Femur (tissue), 1 donor: ENCODE data around the gene TGFBR1.
A peak's percentile ranks its signal among the peaks of the same experiment; 100 is the strongest.
"Not testable (repeated sequence)": the region's sequence is repeated elsewhere in the genome, so short reads cannot be mapped to it uniquely, and the experiment has no call there.

Experiments used
- DNase-seq: peaks from one replicate; pipeline ENCODE4 v3.0.0-alpha.2; 2017

The TGFBR1 gene

GRCh38 chr9:99076483-99077171 is 28.3 kb upstream of the TGFBR1 start:
- no peak for DNase-seq

GRCh38 chr9:99078717-99079116 is 26.2 kb upstream of the TGFBR1 start:
- DNase-seq: no peak

DNA sequence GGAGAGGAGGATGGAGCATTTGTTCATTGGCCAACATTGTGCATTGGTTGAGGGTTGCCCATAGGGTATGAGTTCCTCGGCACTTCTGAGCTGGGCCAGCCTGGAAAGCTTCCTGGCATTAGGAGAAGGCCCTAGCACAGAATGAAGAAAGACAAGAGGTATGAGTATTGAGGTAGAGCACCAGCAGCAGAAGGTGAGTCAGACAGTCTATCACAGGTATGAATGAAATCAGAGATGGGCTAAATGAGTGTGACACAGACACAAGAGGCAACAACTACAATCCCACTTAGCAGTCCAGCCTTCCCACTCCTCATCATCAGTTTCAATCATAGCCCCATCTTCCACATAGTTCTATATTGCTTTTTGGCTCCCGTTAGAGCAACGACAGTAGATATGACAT is 25.4 kb upstream of the TGFBR1 start:
- DNase-seq: no peak

GRCh38 chr9:99083051-99083450 is 21.9 kb upstream of the TGFBR1 start:
- no peak for DNase-seq

DNA sequence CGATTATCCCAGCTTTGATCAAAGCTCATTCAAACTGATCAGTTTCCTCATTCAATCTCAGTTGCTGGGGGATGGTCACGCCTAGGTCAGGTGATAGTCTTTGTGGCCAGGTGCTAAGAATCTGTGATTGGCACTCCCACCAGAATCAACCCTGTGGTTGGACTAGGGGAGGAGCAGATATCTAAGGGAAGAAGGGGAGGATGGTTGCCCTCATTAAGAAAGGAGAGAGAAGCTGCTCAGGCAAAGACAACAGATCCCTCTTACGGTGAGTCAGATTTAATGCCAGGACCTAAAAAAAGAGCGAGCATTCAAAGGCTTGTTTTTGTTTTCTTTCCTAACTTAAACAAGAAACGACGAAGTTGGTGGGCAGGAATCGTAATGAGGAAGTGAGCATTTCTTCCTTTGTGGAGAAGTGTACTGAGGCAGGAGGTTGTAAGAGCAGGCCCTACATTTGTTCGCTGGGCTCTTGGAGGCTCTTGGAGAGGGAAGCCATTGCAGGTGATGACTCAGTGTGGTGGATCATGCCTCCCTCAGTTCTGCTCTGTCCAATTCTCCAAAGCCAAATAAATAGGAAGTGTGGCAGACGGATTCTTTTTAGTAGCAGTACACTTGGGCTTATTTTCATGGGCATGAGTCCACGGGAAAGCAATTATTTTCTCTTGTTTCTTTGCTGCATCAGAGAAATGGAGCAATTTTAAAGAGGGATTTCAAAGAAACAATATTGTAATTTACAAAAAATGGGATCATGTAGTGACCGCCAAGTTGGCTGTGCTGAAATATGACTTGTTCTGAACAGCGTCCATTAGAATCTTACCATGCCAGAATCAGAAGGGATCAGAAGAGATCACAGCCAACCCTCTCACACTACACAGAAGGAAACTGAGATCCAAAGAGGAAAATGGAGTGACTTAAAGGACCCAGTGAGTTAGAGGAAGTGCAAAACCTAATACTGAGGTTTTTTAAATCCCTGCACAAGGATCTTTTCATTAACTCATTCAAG is 18.7 kb upstream of the TGFBR1 start:
- DNase-seq: no peak

DNA sequence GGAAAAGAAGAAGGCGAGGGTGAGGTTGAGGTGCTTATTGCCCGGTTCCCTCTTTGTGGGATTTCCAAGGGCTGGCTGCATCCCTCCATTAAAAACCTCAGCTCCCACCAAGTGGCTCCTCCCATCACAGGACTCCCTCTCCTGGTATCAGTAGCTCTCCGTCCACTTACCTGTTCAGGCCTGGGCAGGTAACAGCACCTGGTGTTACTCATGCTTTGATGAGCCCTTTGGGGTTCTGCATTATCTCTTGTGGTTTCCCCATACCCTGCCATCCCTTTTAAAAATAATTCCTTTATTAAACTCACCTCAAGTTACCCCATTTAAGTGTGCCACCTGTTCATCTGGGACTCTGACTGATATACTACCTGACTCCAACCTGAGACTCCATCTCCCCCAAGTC is 17.5 kb upstream of the TGFBR1 start:
- no peak for DNase-seq

- DNase-seq: no peak
Observed at GRCh38 chr9:99090336-99091130, 14.4 kb upstream of the TGFBR1 start.

GRCh38 chr9:99092643-99093491 is 12.0 kb upstream of the TGFBR1 start:
- no peak for DNase-seq

- DNase-seq: no peak
Observed at GRCh38 chr9:99093492-99093791, 11.5 kb upstream of the TGFBR1 start.

GRCh38 chr9:99095565-99095964 is 9.3 kb upstream of the TGFBR1 start:
- no peak for DNase-seq

DNA sequence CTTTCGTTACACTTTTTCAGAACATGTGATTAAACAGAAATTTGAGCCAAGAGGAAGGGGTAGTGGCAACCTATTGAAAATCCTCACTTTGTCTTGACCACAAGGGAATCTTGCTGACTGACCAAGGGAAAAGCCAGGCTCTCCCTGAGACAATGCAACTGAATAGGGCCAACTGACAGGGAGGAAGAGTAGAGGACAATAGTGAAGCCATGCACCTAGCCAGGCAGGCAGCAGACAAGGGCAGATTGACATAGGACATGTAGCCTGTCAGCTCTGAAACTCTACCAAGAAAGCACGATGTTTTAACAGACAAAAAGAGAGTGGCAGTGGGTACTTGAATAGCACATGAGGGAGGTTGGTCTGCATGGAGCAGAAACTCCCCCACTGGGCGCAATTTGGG is 8.5 kb upstream of the TGFBR1 start:
- DNase-seq: no peak

DNA sequence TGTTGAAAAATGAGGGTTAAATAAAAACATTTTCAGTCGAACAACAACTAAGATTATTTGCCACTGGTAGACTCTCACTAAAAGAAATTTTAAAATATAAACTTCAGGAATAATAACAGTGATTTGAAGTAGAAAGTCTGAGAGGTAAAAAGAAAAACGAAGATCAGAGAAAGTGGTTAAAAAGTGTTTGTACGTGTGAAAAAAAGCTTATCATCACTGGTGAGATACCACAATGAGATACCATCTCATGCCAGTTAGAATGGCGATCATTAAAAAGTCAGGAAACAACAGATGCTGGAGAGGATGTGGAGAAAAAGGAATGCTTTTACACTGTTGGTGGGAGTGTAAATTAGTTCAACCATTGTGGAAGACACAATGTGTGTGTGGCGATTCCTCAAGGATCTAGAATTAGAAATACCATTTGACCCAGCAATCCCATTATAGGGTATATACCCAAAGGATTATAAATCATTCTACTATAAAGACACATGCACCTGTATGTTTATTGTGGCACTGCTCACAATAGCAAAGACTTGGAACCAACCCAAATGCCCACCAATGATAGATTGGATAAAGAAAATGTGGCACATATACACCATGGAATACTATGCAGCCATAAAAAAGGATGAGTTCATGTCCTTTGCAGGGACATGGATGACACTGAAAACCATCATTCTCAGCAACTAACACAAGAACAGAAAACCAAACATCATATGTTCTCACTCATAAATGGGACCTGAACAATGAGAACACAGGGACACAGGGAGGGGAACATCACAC is 4.9 kb upstream of the TGFBR1 start:
- not testable (repeated sequence) for DNase-seq

GRCh38 chr9:99101271-99101670 is 3.6 kb upstream of the TGFBR1 start:
- no peak for DNase-seq

DNA sequence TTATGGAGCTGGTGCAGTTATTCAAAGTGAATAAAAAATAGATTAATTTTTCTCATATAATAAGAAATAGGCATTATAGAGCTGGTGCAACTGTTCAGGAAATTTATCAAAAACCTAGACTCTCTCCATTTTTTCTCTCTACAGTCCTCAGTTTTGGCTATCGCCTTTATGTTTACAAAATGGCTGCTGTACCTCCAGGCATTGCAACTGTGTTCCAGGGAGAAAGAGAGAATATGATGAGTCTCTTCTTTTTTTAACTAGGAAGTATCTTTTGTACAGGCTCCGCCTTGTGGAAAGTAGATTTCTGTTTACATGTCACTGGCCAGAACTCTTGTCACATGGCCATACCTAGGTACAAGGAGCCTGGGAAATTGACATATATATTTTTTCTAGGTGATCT is 3.1 kb upstream of the TGFBR1 start:
- no peak for DNase-seq

GRCh38 chr9:99103054-99103895 is 1.6 kb upstream of the TGFBR1 start:
- DNase-seq: peak; percentile 30

GRCh38 chr9:99103901-99104458 is 933 bp upstream of the TGFBR1 start:
- peak; percentile 67 for DNase-seq

DNA sequence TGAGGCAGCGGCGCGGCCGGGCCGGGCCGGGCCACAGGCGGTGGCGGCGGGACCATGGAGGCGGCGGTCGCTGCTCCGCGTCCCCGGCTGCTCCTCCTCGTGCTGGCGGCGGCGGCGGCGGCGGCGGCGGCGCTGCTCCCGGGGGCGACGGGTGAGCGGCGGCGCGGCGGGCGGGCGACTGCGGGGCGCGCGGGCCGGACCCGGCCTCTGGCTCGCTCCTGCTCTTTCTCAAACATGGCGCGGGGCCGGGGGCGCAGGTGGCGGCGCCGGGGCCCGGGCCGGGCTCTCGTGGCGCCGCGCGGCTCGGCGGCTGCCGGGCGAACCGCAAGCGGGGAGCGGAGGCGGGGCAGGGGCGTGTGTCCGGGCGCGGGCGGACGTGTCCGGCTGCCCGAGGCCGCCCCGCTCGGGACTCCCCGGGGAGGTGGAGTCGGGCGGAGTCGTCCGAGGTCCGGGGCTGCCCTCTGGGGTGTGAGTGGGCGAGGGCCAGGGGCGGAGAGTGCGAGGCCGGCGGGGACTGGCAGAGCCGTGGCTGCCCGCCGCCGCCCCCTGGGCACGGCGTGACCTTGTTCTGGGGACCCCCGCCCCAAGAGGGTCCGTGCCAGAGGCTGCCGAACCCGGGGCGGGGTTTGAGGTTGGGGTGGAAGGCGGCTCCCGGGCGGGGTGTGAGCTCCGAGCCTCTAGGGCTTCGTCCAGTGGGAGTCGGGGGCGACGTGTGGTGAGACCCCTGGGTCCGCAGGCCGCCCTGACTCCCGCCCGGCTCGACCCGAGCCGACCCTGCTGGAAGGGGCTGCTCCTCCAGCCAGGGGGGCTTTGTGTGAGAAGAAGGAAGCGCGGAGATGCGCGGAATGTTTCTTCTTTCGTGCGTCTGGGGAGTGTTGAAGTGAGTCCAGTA is 485 bp downstream of the TGFBR1 start:
- DNase-seq: peak; percentile 81

- no peak for DNase-seq
Observed at GRCh38 chr9:99106044-99106375, 1.1 kb downstream of the TGFBR1 start.

- DNase-seq: no peak
Observed at GRCh38 chr9:99107421-99107820, 2.5 kb downstream of the TGFBR1 start.
